GM12891 (cell line): ENCODE results near the gene ARMC5.

Source experiments
- POLR2A ChIP-seq: IDR thresholded peaks from 2 replicates; pipeline ENCODE4 v1.6.1; 2011; ENCODE audit warnings: low read depth, low read length, control low read depth
- POLR2AphosphoS5 ChIP-seq: IDR thresholded peaks from 2 replicates; pipeline ENCODE4 v1.6.1; 2011; ENCODE audit warnings: low read depth, low read length, control low read depth

DNA sequence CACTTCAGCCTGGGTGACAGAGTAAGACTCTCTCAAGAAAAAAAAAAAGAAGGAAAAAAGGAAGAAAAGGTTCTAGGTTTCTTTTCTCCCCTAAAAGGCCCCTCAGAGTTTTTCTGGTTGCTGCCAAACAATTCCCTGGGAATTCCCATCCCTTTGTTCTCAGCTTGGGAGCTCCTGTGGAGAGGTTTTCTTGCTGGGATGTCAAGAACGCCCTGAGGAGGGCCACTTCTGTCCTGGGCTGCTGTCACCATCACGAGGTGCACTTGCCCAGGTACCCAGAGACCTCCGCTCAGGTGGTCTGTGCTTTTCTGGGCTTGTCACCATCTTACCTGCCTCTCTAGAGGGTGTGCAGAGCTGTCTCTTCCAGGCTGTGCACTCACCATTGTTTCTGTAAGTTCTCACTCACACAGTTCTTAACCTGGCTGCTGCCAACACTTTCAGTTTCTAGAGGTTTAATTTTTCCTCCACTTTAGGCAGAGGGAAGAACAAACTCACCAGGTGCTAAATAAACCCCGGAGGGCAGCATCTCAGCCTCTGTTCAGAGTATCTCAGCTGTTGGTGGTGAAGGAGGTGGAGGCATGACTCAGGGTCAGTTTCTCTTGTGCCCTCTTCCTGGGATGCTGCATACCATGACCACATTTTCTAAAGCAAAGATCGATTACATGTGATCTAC is 28.8 kb upstream of the ARMC5 start:
- TF ChIP-seq POLR2AphosphoS5 = no peak
- TF ChIP-seq POLR2A = no peak
